K562 (cell line): ENCODE results near the gene CENPP. TPM values are rescaled to one million over a fixed set of nuclear protein-coding genes. Genes with fewer than 3 reads are reported as not detected.

ENCODE experiments used
- ATAC-seq: fragments of 200-7000 bp; cut with Tn5 transposase; 3 replicates; pipeline ENCODE4 v1.9.1; 2020; ENCODE audit warnings: moderate library complexity
- BruUV-seq: library from RNA; stranded (reverse); fragments of 400-500 nt; replicated peaks from 2 replicates; lab custom pipeline; 2021; lab: Mats Ljungman, UMichigan
- CTCF ChIA-PET: fragments of 300-600 bp; formaldehyde crosslinking; extraction: SDS; loops from one replicate; lab custom pipeline; 2021; ENCODE audit warnings: low intra/inter-chr PET ratio; lab: Yijun Ruan, JAX
- POLR2A ChIA-PET: fragments of 300-600, 350-650 bp; sonication (Branson Sonifier 250); formaldehyde crosslinking; extraction: SDS; loops from one replicate; lab custom pipeline; 2021; ENCODE audit warnings: antibody characterized with exemption, inconsistent platforms; lab: Yijun Ruan, JAX
- DNase-seq, 4 experiments: peaks; one replicate each; pipeline versions ENCODE4 v3.0.0 to v3.0.0-alpha.2; 2011 to 2018; ENCODE audit warnings: low spot score in 3 of 4, mixed read lengths in 3 of 4; ENCODE audit errors: extremely low read depth in 1 of 4
- FAIRE-seq: peaks from 2 replicates; lab custom pipeline; 2011; peaks lifted over from hg19 to GRCh38; lab: Jason Lieb, UNC
- H2AFZ ChIP-seq: 2 replicates; pipeline ENCODE4 v1.6.0; 2011; ENCODE audit warnings: low read depth, low read length, control low read depth, inconsistent platforms
- H3K27ac ChIP-seq: fragments of 200-600 bp; 3 replicates; pipeline ENCODE4 v1.8.0; 2011; ENCODE audit warnings: low read depth, mild to moderate bottlenecking, control low read depth, inconsistent platforms, low read length, moderate library complexity, mixed read lengths; ENCODE audit errors: extremely low read depth
- H3K27me3 ChIP-seq, 2 experiments: fragments of 300-600 bp in 1 of 2; 2 replicates in 1 of 2; 3 replicates in 1 of 2; pipeline versions ENCODE4 v1.6.0 to v1.8.0; 2011; ENCODE audit warnings: inconsistent platforms in 2 of 2, low read length in 2 of 2, mild to moderate bottlenecking in 1 of 2, mixed read lengths in 1 of 2, moderate library complexity in 1 of 2; ENCODE audit not compliant: control insufficient read depth in 2 of 2, insufficient read depth in 2 of 2
- H3K36me3 ChIP-seq: fragments of 300-600 bp; 3 replicates; pipeline ENCODE4 v1.8.0; 2011; ENCODE audit warnings: mild to moderate bottlenecking, low read length, inconsistent platforms; ENCODE audit not compliant: control insufficient read depth, insufficient read depth
- H3K4me1 ChIP-seq, 2 experiments: fragments of 200-600 bp in 1 of 2; replicated peaks in 1 of 2; 2 replicates in 1 of 2; 3 replicates in 1 of 2; pipeline versions ENCODE4 v1.5.1 to v1.8.0; 2011; ENCODE audit warnings: inconsistent platforms in 2 of 2, low read length in 2 of 2, mild to moderate bottlenecking in 1 of 2, mixed read lengths in 1 of 2, moderate library complexity in 1 of 2; ENCODE audit not compliant: control insufficient read depth in 2 of 2, insufficient read depth in 2 of 2
- H3K4me2 ChIP-seq: 2 replicates; pipeline ENCODE4 v1.6.1; 2011; ENCODE audit warnings: low read length, control low read depth, inconsistent platforms, mixed read lengths; ENCODE audit not compliant: insufficient read depth
- H3K4me3 ChIP-seq: fragments of 200-600 bp; sonication (generic), shearing (Covaris generic); 2 replicates; pipeline ENCODE4 v1.5.1; 2016; ENCODE audit warnings: control low read depth, inconsistent platforms
- H3K79me2 ChIP-seq: fragments of 200-600 bp; 3 replicates; pipeline ENCODE4 v1.8.0; 2011; ENCODE audit warnings: low read length, inconsistent platforms; ENCODE audit not compliant: control insufficient read depth, insufficient read depth
- H3K9ac ChIP-seq, 2 experiments: 2 replicates each; pipeline versions ENCODE4 v1.6.0 to v1.6.1; 2011; ENCODE audit warnings: low read depth in 2 of 2, low read length in 2 of 2, control low read depth in 1 of 2, inconsistent platforms in 1 of 2, mild to moderate bottlenecking in 1 of 2, mixed read lengths in 1 of 2; ENCODE audit not compliant: insufficient read depth in 1 of 2
- H3K9me1 ChIP-seq: one replicate; pipeline ENCODE4 v1.6.0; 2011; ENCODE audit warnings: inconsistent platforms, mild to moderate bottlenecking, low read length, moderate library complexity; ENCODE audit not compliant: control insufficient read depth, insufficient read depth
- H3K9me3 ChIP-seq: replicated peaks from 2 replicates; pipeline ENCODE4 v1.5.1; 2011; ENCODE audit warnings: low read depth, low read length, inconsistent platforms; ENCODE audit not compliant: control insufficient read depth, insufficient read depth
- H4K20me1 ChIP-seq: replicated peaks from 2 replicates; pipeline ENCODE4 v1.6.1; 2011; ENCODE audit warnings: low read length, inconsistent platforms, mixed read lengths; ENCODE audit not compliant: control insufficient read depth, insufficient read depth
- LEF1 ChIP-seq: fragments of 450-650 bp; IDR thresholded peaks from 2 replicates; pipeline ENCODE4 v1.6.1; 2016; ENCODE audit warnings: mild to moderate bottlenecking
- PRDM10 ChIP-seq: fragments of 450-650 bp; IDR thresholded peaks from 2 replicates; pipeline ENCODE4 v1.6.1; 2018; ENCODE audit not compliant: partially characterized antibody
- SIRT6 ChIP-seq: IDR thresholded peaks from one replicate; pipeline ENCODE4 v1.6.1; 2012; ENCODE audit warnings: low read depth, mild to moderate bottlenecking, control low read depth, inconsistent platforms, low read length, moderate library complexity
- TCF3 ChIP-seq: sonication (generic); formaldehyde crosslinking; IDR thresholded peaks from 2 replicates; pipeline ENCODE4 v1.4.0; 2020; ENCODE audit warnings: mild to moderate bottlenecking, missing genetic modification reagents
- ZNF140 ChIP-seq: fragments of 250-450 bp; sonication (Bioruptor Pico); IDR thresholded peaks from 2 replicates; pipeline ENCODE4 v1.8.0; 2021; ENCODE audit warnings: moderate library complexity, mild to moderate bottlenecking, inconsistent platforms
- ZNF165 ChIP-seq: fragments of 250-450 bp; sonication (Bioruptor Pico); IDR thresholded peaks from 2 replicates; pipeline ENCODE4 v1.4.0; 2020; ENCODE audit warnings: borderline replicate concordance
- WGBS: fragments of 100-300 bp; shearing (Covaris generic); methylation state at CpG from one replicate; pipeline ENCODE4 v1.1.6; 2016; ENCODE audit warnings: low coverage, mixed read lengths; ENCODE audit not compliant: insufficient coverage; ENCODE audit errors: missing lambda C conversion rate; 5-methylcytosine and 5-hydroxymethylcytosine counted together
- in situ Hi-C: fragments of 300-500 bp; cut with MboI; formaldehyde crosslinking; loops from 4 replicates; pipeline ENCODE4 v1.15.0; 2018; ENCODE audit warnings: inconsistent platforms, mixed read lengths
- intact Hi-C: fragments of 100-400 bp; cut with micrococcal nuclease; formaldehyde crosslinking; loops from 2 replicates; pipeline ENCODE4 v1.14.2; 2022
- polyA plus RNA-seq, 8 experiments: library from polyadenylated mRNA; depleted of rRNA in 4 of 8; stranded (reverse) in 5 of 8; unstranded in 3 of 8; fragments of >200 nt; fragmentation: Nextera tagmentation in 2 of 8; fragmentation: Illumina TruSeq in 1 of 8; extraction: Ambion mirVana in 2 of 8; extraction: Trizol in 1 of 8; gene quantifications; 2 replicates each; pipeline versions ENCODE4 v1.2.1 to v1.2.3, GENCODE V29; 2011 to 2014; ENCODE audit warnings: inconsistent platforms in 1 of 8, missing spikeins in 1 of 8
- total RNA-seq, 7 experiments: library from RNA; depleted of rRNA in 6 of 7; stranded (reverse); fragments of >200 nt in 6 of 7; fragmentation: Illumina TruSeq in 2 of 7; extraction: Trizol in 2 of 7; gene quantifications; 2 replicates each; pipeline versions ENCODE4 v1.2.1 to v1.2.3, GENCODE V29; 2011 to 2021; ENCODE audit warnings: low replicate concordance in 1 of 7
- TF ChIP-seq, protein P1 (sequence below): fragments of 250-450 bp; sonication (Bioruptor Pico); IDR thresholded peaks from 2 replicates; pipeline ENCODE4 v1.4.0; 2020; ENCODE audit warnings: mild to moderate bottlenecking, moderate library complexity

The CENPP gene
- total and polyA plus RNA-seq, 9 of the 15 experiments (the other 6 are each of a cell fraction or from before 2014, with no cell fraction given), result 8.0 to 28.5 (median 17.9) TPM

GRCh38 chr9:92360083-92360482, 34.3 kb downstream of the CENPP start:
- no peak overlapping the region for H3K9ac ChIP-seq
- no TSS peak for BruUV-seq
- no peaks in the 10 kb centered on the region for H4K20me1 ChIP-seq
- H3K27ac ChIP-seq, result no peak overlapping the region
- no peak for DNase-seq
- no peak for FAIRE-seq
- H3K79me2 ChIP-seq, result no peaks in the 10 kb centered on the region
- 0 out of 2 replicates have a peak, but pooled peaks cover 3% of the 10 kb centered on the region for H3K9me3 ChIP-seq
- no peak overlapping the region for H3K4me2 ChIP-seq
- no peaks in the 10 kb centered on the region for H3K9me1 ChIP-seq
- in situ Hi-C loops (no loop called here), intact Hi-C loops (no loop called here)
- ChIA-PET CTCF (no interaction called here), POLR2A (no interaction called here)
- no peaks in the 10 kb centered on the region for H3K27me3 ChIP-seq
- no peak for ATAC-seq
- H3K4me1 ChIP-seq, result no peaks in the 10 kb centered on the region
- H2AFZ ChIP-seq, result no peak overlapping the region
- no peak overlapping the region for H3K4me3 ChIP-seq
- WGBS, result 64% methylated on average over 3 of the region's 3 CpGs
- peaks cover 3% of the 10 kb centered on the region; the same call in 1 of the 3 replicates for H3K36me3 ChIP-seq
- TF ChIP-seq LEF1 (no peak), SIRT6 (no peak), PRDM10 (no peak), ZNF165 (CRISPR knock-in tag) (no peak), TCF3 (CRISPR knock-in tag) (no peak), ZNF140 (CRISPR knock-in tag) (no peak)
- TF ChIP-seq, protein P1, sequence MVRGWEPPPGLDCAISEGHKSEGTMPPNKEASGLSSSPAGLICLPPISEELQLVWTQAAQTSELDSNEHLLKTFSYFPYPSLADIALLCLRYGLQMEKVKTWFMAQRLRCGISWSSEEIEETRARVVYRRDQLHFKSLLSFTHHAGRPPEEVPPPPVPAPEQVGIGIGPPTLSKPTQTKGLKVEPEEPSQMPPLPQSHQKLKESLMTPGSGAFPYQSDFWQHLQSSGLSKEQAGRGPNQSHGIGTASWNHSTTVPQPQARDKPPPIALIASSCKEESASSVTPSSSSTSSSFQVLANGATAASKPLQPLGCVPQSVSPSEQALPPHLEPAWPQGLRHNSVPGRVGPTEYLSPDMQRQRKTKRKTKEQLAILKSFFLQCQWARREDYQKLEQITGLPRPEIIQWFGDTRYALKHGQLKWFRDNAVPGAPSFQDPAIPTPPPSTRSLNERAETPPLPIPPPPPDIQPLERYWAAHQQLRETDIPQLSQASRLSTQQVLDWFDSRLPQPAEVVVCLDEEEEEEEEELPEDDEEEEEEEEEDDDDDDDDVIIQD (CRISPR knock-in tag), result no peak
